Activated naive CD8-positive, alpha-beta T cell treated with anti-CD3 and anti-CD28 coated beads, Interleukin-2, amount 50 U/mL, for 24 hours (primary cell): ENCODE results near the gene GATA2.

ENCODE experiments used
- ATAC-seq: fragments of 150-1000 bp; cut with Tn5 transposase; one replicate; pipeline ENCODE4 v1.10.0; 2021
- DNase-seq: peaks from one replicate; pipeline ENCODE4 v3.0.0; 2021
- H3K27ac Mint-ChIP-seq: one replicate; pipeline ENCODE4 v1.8.0; 2021; ENCODE audit warnings: mild to moderate bottlenecking, mixed read lengths
- H3K27me3 Mint-ChIP-seq: one replicate; pipeline ENCODE4 v1.8.0; 2021; ENCODE audit warnings: mixed read lengths
- H3K36me3 Mint-ChIP-seq: one replicate; pipeline ENCODE4 v1.8.0; 2021; ENCODE audit warnings: low read depth, mixed read lengths
- H3K4me1 Mint-ChIP-seq: one replicate; pipeline ENCODE4 v1.8.0; 2021; ENCODE audit warnings: mixed read lengths
- H3K4me3 Mint-ChIP-seq: one replicate; pipeline ENCODE4 v1.8.0; 2021; ENCODE audit warnings: mild to moderate bottlenecking, moderate library complexity, mixed read lengths
- H3K9me3 Mint-ChIP-seq: one replicate; pipeline ENCODE4 v1.8.0; 2021; ENCODE audit warnings: mixed read lengths

GATA2 gene

GRCh38 chr3:128492671-128493569 lies at the start of gene GATA2:
GATA2 (minus strand) TSS chr3:128493201; CDS start chr3:128487031, 6,170 bp downstream.
- peaks cover 21% of the 10 kb centered on the region for H3K4me1 Mint-ChIP-seq
- H3K27me3 Mint-ChIP-seq: peaks cover 65% of the 10 kb centered on the region
- H3K9me3 Mint-ChIP-seq: no peaks in the 10 kb centered on the region
- ATAC-seq (no peak), DNase-seq (peak; percentile 46)
- H3K4me3 Mint-ChIP-seq: peak within 1 kb of the TSS; percentile 23
- no peaks in the 10 kb centered on the region for H3K36me3 Mint-ChIP-seq
- no peak within 1 kb of the TSS for H3K27ac Mint-ChIP-seq

GRCh38 chr3:128541246-128541645 lies 48.2 kb upstream of the GATA2 start:
- Mint-ChIP-seq H3K36me3 (no peaks in the 10 kb centered on the region), H3K9me3 (no peaks in the 10 kb centered on the region), H3K27me3 (peaks cover 41% of the 10 kb centered on the region), H3K4me1 (no peaks in the 10 kb centered on the region), H3K4me3 (no peak overlapping the region), H3K27ac (no peak overlapping the region)
- ATAC-seq (no peak), DNase-seq (no peak)

DNA sequence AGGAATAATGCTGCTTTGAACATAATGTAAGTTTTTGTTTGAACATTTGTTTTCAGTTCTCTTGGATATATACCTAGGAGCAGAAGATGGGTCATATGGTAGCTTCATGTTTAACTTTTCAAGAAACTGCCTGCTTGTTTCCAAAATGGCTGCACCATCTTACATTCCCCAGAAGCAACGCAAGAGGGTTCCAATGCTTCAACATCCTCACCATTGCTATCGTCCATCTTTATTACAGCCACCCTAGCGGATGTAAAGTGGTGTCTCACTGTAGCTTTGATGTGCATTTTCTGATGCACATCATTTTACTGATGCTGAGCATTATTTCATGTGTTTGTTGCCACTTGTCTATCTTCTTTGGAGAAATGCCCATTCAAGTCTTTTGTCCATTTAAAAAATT lies 46.4 kb upstream of the GATA2 start:
- no peak overlapping the region for H3K27ac Mint-ChIP-seq
- no peak overlapping the region for H3K4me3 Mint-ChIP-seq
- DNase-seq (no peak), ATAC-seq (no peak)
- H3K9me3 Mint-ChIP-seq: no peaks in the 10 kb centered on the region
- H3K36me3 Mint-ChIP-seq: no peaks in the 10 kb centered on the region
- H3K27me3 Mint-ChIP-seq: peaks cover 57% of the 10 kb centered on the region
- H3K4me1 Mint-ChIP-seq: no peaks in the 10 kb centered on the region

DNA sequence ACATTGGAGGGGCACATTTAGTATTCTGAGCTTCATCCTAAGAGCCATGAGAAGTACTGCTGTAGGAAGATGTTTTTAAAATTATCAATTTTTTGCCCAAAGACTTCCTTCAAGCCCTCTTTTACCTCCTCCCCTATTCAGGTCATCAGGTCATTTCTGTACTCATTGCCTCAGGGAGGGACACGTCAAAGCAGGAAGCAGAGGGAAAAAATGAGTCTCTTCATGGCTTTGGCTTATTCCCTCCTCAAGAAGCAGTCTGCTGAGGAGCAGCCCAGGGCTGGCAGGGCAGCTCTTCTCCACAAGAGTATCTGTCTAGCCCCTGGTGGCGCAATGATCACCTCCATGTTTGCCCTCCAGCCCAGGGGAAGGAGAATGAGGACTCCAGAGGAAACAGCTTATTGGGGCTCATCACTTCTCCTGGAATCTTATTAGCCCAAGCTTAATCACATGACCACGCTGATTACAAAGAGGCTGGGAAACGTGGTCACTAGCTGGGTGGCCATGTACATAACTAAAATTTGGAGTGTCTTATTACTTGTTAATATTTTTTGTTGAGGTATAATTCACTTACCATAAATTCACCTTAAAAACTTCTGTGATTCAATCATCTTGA lies 44.2 kb upstream of the GATA2 start:
- H3K4me1 Mint-ChIP-seq: no peaks in the 10 kb centered on the region
- no peaks in the 10 kb centered on the region for H3K36me3 Mint-ChIP-seq
- no peak overlapping the region for H3K27ac Mint-ChIP-seq
- no peaks in the 10 kb centered on the region for H3K9me3 Mint-ChIP-seq
- ATAC-seq (no peak), DNase-seq (no peak)
- peaks cover 70% of the 10 kb centered on the region for H3K27me3 Mint-ChIP-seq
- no peak overlapping the region for H3K4me3 Mint-ChIP-seq

DNA sequence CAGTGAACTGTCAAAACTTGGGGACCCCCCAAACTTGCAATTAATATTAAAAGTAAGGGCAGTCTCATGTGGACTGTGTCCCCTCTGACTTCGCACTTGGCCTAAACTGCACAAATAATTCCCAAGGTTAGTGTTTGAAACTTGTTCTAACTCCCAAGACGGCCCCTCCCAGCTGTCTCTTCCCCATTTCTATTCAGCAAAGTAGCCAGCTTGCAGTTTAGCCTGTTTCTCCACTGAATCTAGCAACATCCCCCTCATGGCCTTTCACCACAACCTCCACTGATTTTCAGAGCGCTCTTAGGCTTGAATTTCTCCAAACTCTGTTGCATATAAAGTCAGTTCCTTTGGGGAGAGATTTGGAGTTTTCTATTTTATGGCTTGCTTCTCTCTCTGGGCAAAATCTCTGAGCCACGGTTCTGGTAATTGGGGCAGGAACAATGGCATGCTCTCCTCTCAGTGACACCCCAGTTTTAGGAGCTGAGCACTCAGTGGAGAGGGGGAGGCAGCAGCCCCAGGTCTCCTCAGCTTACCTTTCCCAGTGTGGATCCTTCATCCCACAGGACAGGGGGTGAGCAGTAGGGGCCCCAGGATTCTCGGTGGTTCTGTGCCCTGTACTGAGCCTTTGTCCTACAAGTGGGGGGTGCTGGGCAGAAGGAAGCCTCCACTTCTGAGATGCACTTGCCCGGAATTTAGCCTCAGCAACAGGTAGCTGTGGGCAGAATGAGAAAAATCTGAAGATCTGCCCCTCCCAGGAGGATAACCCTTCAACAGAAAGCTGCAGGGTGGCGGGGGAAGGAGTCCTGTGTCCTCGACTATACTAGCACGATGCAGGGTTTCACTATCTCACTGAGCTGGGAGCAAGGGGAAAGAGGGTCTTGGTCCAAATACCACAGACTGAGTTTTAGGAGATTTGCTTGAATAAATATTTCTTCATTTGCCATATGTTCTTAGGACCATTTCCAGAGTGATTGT lies 39.3 kb upstream of the GATA2 start:
- Mint-ChIP-seq H3K9me3 (no peaks in the 10 kb centered on the region), H3K4me1 (no peaks in the 10 kb centered on the region), H3K27ac (no peak overlapping the region), H3K27me3 (peaks cover 50% of the 10 kb centered on the region), H3K36me3 (no peaks in the 10 kb centered on the region), H3K4me3 (no peak overlapping the region)
- DNase-seq (no peak), ATAC-seq (no peak)

GRCh38 chr3:128524374-128525299 lies 31.6 kb upstream of the GATA2 start:
- no peaks in the 10 kb centered on the region for H3K36me3 Mint-ChIP-seq
- H3K4me1 Mint-ChIP-seq: no peaks in the 10 kb centered on the region
- ATAC-seq: no peak
- H3K27ac Mint-ChIP-seq: no peak overlapping the region
- H3K27me3 Mint-ChIP-seq: peaks cover 16% of the 10 kb centered on the region
- H3K4me3 Mint-ChIP-seq: no peak overlapping the region
- no peak for DNase-seq
- no peaks in the 10 kb centered on the region for H3K9me3 Mint-ChIP-seq

DNA sequence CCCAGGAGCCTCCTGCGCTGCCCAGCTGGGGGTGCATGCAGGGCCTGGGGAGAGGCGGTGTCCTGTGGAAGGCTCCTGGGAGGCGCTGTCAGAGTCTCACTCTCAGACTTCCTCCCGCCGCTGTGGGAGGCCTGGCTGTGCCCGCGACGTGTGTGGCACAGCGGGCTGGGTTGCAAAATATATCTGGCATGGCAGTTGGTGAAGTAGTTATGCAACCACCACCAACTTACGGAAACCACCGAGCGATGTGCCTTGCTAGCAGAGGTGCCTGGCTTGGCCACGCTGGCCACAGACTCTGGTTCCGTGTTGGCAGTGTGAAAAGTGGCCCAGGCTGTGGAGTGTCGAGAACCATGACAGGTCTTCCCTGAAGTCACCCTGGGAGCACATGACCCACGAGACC lies 30.6 kb upstream of the GATA2 start:
- Mint-ChIP-seq H3K9me3 (no peaks in the 10 kb centered on the region), H3K4me3 (no peak overlapping the region), H3K27ac (no peak overlapping the region), H3K27me3 (peaks cover 17% of the 10 kb centered on the region), H3K36me3 (no peaks in the 10 kb centered on the region), H3K4me1 (no peaks in the 10 kb centered on the region)
- ATAC-seq (peak; percentile 40), DNase-seq (no peak)

- H3K27me3 Mint-ChIP-seq: peaks cover 27% of the 10 kb centered on the region
- no peak overlapping the region for H3K4me3 Mint-ChIP-seq
- H3K36me3 Mint-ChIP-seq: no peaks in the 10 kb centered on the region
Measured at GRCh38 chr3:128521715-128522114, 28.7 kb upstream of the GATA2 start.

GRCh38 chr3:128518587-128519490 lies 25.8 kb upstream of the GATA2 start:
- H3K4me3 Mint-ChIP-seq: no peak overlapping the region
- ATAC-seq (no peak), DNase-seq (no peak)
- peaks cover 49% of the 10 kb centered on the region for H3K27me3 Mint-ChIP-seq
- H3K4me1 Mint-ChIP-seq: no peaks in the 10 kb centered on the region
- H3K36me3 Mint-ChIP-seq: no peaks in the 10 kb centered on the region
- H3K9me3 Mint-ChIP-seq: peaks cover 13% of the 10 kb centered on the region
- H3K27ac Mint-ChIP-seq: no peak overlapping the region

More at GRCh38 chr3:128521715-128522114, 28.7 kb upstream of the GATA2 start:
- DNase-seq (no peak), ATAC-seq (no peak)
- no peak overlapping the region for H3K27ac Mint-ChIP-seq
- no peaks in the 10 kb centered on the region for H3K4me1 Mint-ChIP-seq
- H3K9me3 Mint-ChIP-seq: no peaks in the 10 kb centered on the region

- H3K9me3 Mint-ChIP-seq: peaks cover 15% of the 10 kb centered on the region
- ATAC-seq (no peak), DNase-seq (no peak)
- H3K27ac Mint-ChIP-seq: no peak overlapping the region
- H3K27me3 Mint-ChIP-seq: peaks cover 51% of the 10 kb centered on the region
- no peaks in the 10 kb centered on the region for H3K36me3 Mint-ChIP-seq
- no peaks in the 10 kb centered on the region for H3K4me1 Mint-ChIP-seq
- H3K4me3 Mint-ChIP-seq: no peak overlapping the region
Measured at GRCh38 chr3:128517648-128518047, 24.6 kb upstream of the GATA2 start.

DNA sequence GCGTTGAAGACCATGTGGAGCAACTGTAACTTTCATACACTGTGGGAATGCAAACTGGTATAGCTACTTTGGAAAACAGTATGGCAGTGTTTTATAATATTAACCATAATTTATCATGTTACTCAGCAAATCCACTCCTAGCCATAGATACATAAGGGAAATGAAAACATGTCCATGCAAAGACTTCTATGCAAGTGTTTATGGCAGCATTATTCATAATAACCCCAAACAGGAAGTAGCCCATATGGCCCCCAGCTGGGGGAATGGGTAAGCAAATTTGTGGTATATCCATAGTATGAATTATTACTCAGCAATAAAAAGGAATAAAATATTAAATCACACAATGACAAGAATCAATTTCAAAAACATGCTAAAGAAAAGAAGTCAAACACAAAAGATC lies 23.0 kb upstream of the GATA2 start:
- DNase-seq (no peak), ATAC-seq (no peak)
- no peaks in the 10 kb centered on the region for H3K36me3 Mint-ChIP-seq
- H3K4me1 Mint-ChIP-seq: no peaks in the 10 kb centered on the region
- H3K27ac Mint-ChIP-seq: no peak overlapping the region
- no peak overlapping the region for H3K4me3 Mint-ChIP-seq
- peaks cover 50% of the 10 kb centered on the region for H3K27me3 Mint-ChIP-seq
- H3K9me3 Mint-ChIP-seq: peaks cover 15% of the 10 kb centered on the region

DNA sequence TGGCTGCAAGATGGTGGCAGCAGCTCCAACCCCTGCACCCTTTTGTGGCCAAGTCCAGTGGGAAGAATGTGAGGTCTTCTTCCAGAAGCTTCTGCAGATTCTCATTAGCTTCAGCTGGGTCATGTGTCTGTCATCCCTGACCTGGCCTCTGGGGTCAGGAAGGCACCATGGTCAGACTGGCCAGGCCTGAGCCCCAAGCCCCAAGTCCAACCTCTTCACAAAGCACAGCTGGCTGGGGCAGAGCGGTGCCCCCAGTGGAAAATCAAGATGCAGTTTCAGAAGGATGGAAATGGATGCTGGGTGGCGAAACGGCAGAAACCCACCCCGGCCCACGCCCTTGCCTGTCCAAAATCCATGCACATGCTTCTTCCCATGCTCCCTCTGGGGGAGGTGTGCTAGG lies 15.9 kb upstream of the GATA2 start:
- Mint-ChIP-seq H3K4me3 (no peak overlapping the region), H3K9me3 (peaks cover 2% of the 10 kb centered on the region), H3K36me3 (no peaks in the 10 kb centered on the region), H3K4me1 (no peaks in the 10 kb centered on the region), H3K27me3 (peaks cover 22% of the 10 kb centered on the region), H3K27ac (no peak overlapping the region)
- ATAC-seq (no peak), DNase-seq (no peak)

DNA sequence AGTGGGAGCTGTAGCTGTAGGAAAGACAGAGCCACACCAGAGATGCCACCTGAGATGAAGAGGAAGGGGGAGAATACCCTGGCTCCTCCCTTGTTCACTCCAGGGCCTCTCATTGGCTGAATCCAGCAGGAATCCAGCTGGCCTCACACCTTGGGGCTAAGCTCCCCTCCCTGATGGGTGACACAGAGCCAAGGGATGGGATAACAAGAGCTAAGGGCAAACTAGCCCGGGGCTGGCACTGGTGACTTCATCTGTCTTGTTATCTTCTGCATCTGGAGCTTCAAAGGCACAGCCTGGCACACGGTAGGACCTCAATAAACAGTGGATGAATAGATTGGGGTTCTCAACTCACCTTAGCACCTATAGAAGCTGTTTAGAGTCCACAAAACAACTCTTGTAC lies 13.8 kb upstream of the GATA2 start:
- H3K9me3 Mint-ChIP-seq: no peaks in the 10 kb centered on the region
- no peak overlapping the region for H3K4me3 Mint-ChIP-seq
- H3K27ac Mint-ChIP-seq: no peak overlapping the region
- peaks cover 16% of the 10 kb centered on the region for H3K27me3 Mint-ChIP-seq
- no peaks in the 10 kb centered on the region for H3K4me1 Mint-ChIP-seq
- ATAC-seq: no peak
- no peak for DNase-seq
- H3K36me3 Mint-ChIP-seq: no peaks in the 10 kb centered on the region
